ENCODE results near the gene RBM25. TPM values are rescaled to one million over a fixed set of nuclear protein-coding genes. Genes with fewer than 3 reads are reported as not detected.

RBM25 gene
- total RNA-seq, result 34.3 and 41.2 TPM in 2 replicates

DNA sequence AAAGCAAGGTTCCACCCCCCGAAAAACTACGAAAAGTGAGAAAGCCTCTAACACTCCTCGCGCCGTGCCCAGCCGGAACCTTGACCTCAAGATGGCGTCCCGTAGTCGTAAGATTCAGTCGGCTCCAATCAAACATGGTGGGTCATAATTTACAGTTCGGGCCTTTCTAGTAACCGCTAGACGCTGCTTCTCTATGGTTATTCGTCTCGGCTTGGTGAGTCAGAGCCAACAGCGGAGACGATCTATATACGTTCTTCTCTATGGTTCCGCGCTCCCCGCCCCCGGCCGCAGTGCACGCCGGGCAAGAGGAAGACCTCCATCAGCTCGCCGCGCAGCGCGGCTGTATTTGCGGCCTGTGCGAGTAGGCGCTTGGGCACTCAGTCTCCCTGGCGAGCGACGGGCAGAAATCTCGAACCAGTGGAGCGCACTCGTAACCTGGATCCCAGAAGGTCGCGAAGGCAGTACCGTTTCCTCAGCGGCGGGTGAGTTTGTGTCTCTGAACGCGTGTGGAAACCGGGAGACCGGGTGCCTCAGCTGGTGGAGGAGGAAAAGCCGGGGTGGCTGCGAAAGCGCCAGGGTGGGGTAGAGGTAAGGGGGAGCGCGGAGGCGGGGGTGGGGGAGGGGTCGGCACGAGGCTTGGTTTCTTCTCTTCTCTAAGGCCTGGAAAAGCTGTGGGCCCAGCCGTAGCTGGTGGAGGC, at the start of gene RBM25:
Gene RBM25, plus strand, starts transcription at position 311 of the 698 bp plus-strand sequence. CDS start 13,108 bp downstream, outside the sequence.

DNA sequence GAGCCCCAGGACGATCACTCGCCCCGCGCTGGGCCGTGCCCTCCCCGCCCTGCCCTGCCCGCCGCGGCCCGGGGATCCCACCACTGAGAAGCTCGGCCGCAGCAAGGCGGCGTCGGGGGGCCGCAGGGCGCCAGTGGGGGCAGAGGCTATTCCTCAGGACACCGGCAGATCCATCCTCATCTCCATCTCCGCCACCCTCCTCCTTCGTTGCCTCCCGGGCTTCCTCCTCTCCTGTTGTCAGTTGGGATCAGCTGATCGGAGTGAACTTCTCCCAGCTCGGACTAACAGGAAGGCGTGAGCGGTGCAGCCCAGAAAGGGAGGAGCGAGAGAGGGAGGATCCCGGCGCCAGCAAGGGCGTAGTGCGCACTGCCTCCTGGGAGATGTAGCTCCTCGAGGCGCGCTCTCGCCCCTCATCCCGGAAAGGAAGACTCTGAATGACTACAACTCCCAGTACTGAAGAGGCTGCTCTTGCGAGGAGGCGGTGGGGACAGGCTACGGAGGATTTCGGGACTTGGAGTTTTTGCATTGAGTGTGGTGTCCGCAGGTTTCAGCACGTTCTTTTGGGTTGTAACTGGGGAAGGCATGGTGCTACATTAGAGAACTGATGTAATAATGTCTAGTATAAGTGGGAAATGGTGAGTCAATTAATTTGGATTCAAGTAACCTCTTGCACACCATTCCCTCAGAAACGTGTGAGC, 31.3 kb upstream of the RBM25 start, which contains the start of gene ZFYVE1:
Gene ZFYVE1, minus strand, starts transcription at position 262 of the 698 bp plus-strand sequence. CDS start 2,598 bp downstream, outside the sequence.

GRCh38 chr14:73136387-73137225, 78.3 kb downstream of the RBM25 start, which contains the start of gene PSEN1:
TSS of gene PSEN1 (plus strand) at chr14:73136507. CDS start at chr14:73148020, 11,513 bp downstream.

Other genes with a start within 250 kb of the RBM25 start
- 1.7 and 1.8 TPM in 2 replicates for gene DPF3, start 164.4 kb upstream of the RBM25 start, total RNA-seq
- 5.5 and 8.1 TPM in 2 replicates for gene DCAF4, start 132.1 kb upstream of the RBM25 start, total RNA-seq
- 14.7 and 16.0 TPM in 2 replicates for gene ZFYVE1, start 31.4 kb upstream of the RBM25 start, total RNA-seq
- 47.4 and 51.8 TPM in 2 replicates for gene PSEN1, start 78.0 kb downstream of the RBM25 start, total RNA-seq
- 2.8 and 3.6 TPM in 2 replicates for gene PAPLN, start 179.0 kb downstream of the RBM25 start, total RNA-seq

Data from aortic smooth muscle cell (primary cell).